ENCODE data around the gene PDZD8.

PDZD8 gene

GRCh38 chr10:117408436-117409384, 33.5 kb upstream of the PDZD8 start:
- no peak for DNase-seq

GRCh38 chr10:117405730-117406129, 30.5 kb upstream of the PDZD8 start:
- ATAC-seq (replicated peaks) (no peak), DNase-seq (no peak)
- H3K27me3 Mint-ChIP-seq, result peaks cover 0 to 16% of the 10 kb centered on the region in 2 donors
- no peak overlapping the region for H3K4me3 Mint-ChIP-seq
- H3K27ac Mint-ChIP-seq, result no peak overlapping the region
- no peaks in the 10 kb centered on the region for H3K4me1 Mint-ChIP-seq
- H3K36me3 Mint-ChIP-seq, result no peaks in the 10 kb centered on the region
- no peaks in the 10 kb centered on the region for H3K9me3 Mint-ChIP-seq

More at GRCh38 chr10:117408436-117409384, 33.5 kb upstream of the PDZD8 start:
- Mint-ChIP-seq H3K4me1 (no peaks in the 10 kb centered on the region), H3K4me3 (no peak overlapping the region), H3K27me3 (peaks cover 11 to 12% of the 10 kb centered on the region in 2 donors), H3K36me3 (no peaks in the 10 kb centered on the region), H3K27ac (no peak overlapping the region), H3K9me3 (no peaks in the 10 kb centered on the region)
- no peak for ATAC-seq (replicated peaks)

- H3K4me1 Mint-ChIP-seq, result peaks cover 0 to 4% of the 10 kb centered on the region in 2 donors
- H3K36me3 Mint-ChIP-seq, result no peaks in the 10 kb centered on the region
- no peak overlapping the region for H3K27ac Mint-ChIP-seq
- DNase-seq (no peak), ATAC-seq (replicated peaks) (no peak)
- peaks cover 0 to 11% of the 10 kb centered on the region in 2 donors for H3K27me3 Mint-ChIP-seq
- peaks cover 4% of the 10 kb centered on the region in 2 donors for H3K9me3 Mint-ChIP-seq
- H3K4me3 Mint-ChIP-seq, result no peak overlapping the region
Observed at GRCh38 chr10:117400329-117400728, 25.1 kb upstream of the PDZD8 start.

GRCh38 chr10:117399341-117400196, 24.3 kb upstream of the PDZD8 start:
- ATAC-seq (replicated peaks) (no peak), DNase-seq (no peak)
- Mint-ChIP-seq H3K9me3 (peaks cover 4% of the 10 kb centered on the region in 2 donors), H3K27ac (no peak overlapping the region), H3K4me3 (no peak overlapping the region), H3K4me1 (peaks cover 0 to 4% of the 10 kb centered on the region in 2 donors), H3K36me3 (no peaks in the 10 kb centered on the region), H3K27me3 (peaks cover 0 to 11% of the 10 kb centered on the region in 2 donors)

GRCh38 chr10:117398029-117398428, 22.8 kb upstream of the PDZD8 start:
- Mint-ChIP-seq H3K9me3 (peaks cover 4% of the 10 kb centered on the region in 2 donors), H3K4me1 (peaks cover 0 to 4% of the 10 kb centered on the region in 2 donors), H3K27ac (no peak overlapping the region), H3K36me3 (no peaks in the 10 kb centered on the region), H3K27me3 (peaks cover 6 to 11% of the 10 kb centered on the region in 2 donors), H3K4me3 (no peak overlapping the region)
- ATAC-seq (replicated peaks) (no peak), DNase-seq (no peak)

GRCh38 chr10:117391436-117392205, 16.4 kb upstream of the PDZD8 start:
- H3K27me3 Mint-ChIP-seq, result peaks cover 52 to 62% of the 10 kb centered on the region in 2 donors
- H3K36me3 Mint-ChIP-seq, result no peaks in the 10 kb centered on the region
- H3K27ac Mint-ChIP-seq, result no peak overlapping the region
- H3K9me3 Mint-ChIP-seq, result peaks cover 0 to 2% of the 10 kb centered on the region in 2 donors
- ATAC-seq (replicated peaks) (no peak), DNase-seq (no peak)
- no peaks in the 10 kb centered on the region for H3K4me1 Mint-ChIP-seq
- no peak overlapping the region for H3K4me3 Mint-ChIP-seq

GRCh38 chr10:117390420-117390819, 15.2 kb upstream of the PDZD8 start:
- no peak overlapping the region for H3K4me3 Mint-ChIP-seq
- no peak overlapping the region for H3K27ac Mint-ChIP-seq
- peaks cover 0 to 3% of the 10 kb centered on the region in 2 donors for H3K9me3 Mint-ChIP-seq
- H3K27me3 Mint-ChIP-seq, result peaks cover 59 to 70% of the 10 kb centered on the region in 2 donors
- no peak for ATAC-seq (replicated peaks)
- DNase-seq, result no peak
- no peaks in the 10 kb centered on the region for H3K36me3 Mint-ChIP-seq
- H3K4me1 Mint-ChIP-seq, result no peaks in the 10 kb centered on the region

GRCh38 chr10:117386805-117387204, 11.6 kb upstream of the PDZD8 start:
- Mint-ChIP-seq H3K4me1 (no peaks in the 10 kb centered on the region), H3K36me3 (no peaks in the 10 kb centered on the region), H3K4me3 (no peak overlapping the region), H3K9me3 (peaks cover 0 to 3% of the 10 kb centered on the region in 2 donors), H3K27ac (no peak overlapping the region), H3K27me3 (peaks cover 63 to 65% of the 10 kb centered on the region in 2 donors)
- ATAC-seq (replicated peaks) (no peak), DNase-seq (no peak)

GRCh38 chr10:117382861-117383260, 7.6 kb upstream of the PDZD8 start:
- DNase-seq (no peak), ATAC-seq (replicated peaks) (no peak)
- H3K4me3 Mint-ChIP-seq, result no peak overlapping the region
- peaks cover 51 to 56% of the 10 kb centered on the region in 2 donors for H3K27me3 Mint-ChIP-seq
- no peak overlapping the region for H3K27ac Mint-ChIP-seq
- H3K9me3 Mint-ChIP-seq, result peaks cover 0 to 2% of the 10 kb centered on the region in 2 donors
- H3K36me3 Mint-ChIP-seq, result peaks cover 0 to 2% of the 10 kb centered on the region in 2 donors
- no peaks in the 10 kb centered on the region for H3K4me1 Mint-ChIP-seq

- Mint-ChIP-seq H3K27ac (peak overlapping the region; percentile 88), H3K9me3 (no peaks in the 10 kb centered on the region), H3K27me3 (peaks cover 10 to 23% of the 10 kb centered on the region in 2 donors), H3K4me3 (peak overlapping the region; percentile 93 to 96), H3K36me3 (peaks cover 4 to 9% of the 10 kb centered on the region in 2 donors), H3K4me1 (peaks cover 10 to 39% of the 10 kb centered on the region in 2 donors)
- peak; percentile 15 for DNase-seq
- ATAC-seq (replicated peaks), result peak; percentile 49 to 52
Observed at GRCh38 chr10:117374506-117375359, 507 bp downstream of the PDZD8 start.

GRCh38 chr10:117373823-117374505, 1.3 kb downstream of the PDZD8 start:
- no peak for DNase-seq
- peaks cover 9 to 14% of the 10 kb centered on the region in 2 donors for H3K36me3 Mint-ChIP-seq
- peaks cover 5 to 16% of the 10 kb centered on the region in 2 donors for H3K27me3 Mint-ChIP-seq
- H3K4me1 Mint-ChIP-seq, result peaks cover 14 to 45% of the 10 kb centered on the region in 2 donors
- peak overlapping the region; percentile 93 to 96 for H3K4me3 Mint-ChIP-seq
- peak overlapping the region; percentile 75 for H3K27ac Mint-ChIP-seq
- H3K9me3 Mint-ChIP-seq, result no peaks in the 10 kb centered on the region
- no peak for ATAC-seq (replicated peaks)

- H3K4me3 Mint-ChIP-seq, result no peak overlapping the region
- H3K27ac Mint-ChIP-seq, result no peak overlapping the region
- no peaks in the 10 kb centered on the region for H3K9me3 Mint-ChIP-seq
- H3K36me3 Mint-ChIP-seq, result peaks cover 9 to 14% of the 10 kb centered on the region in 2 donors
- DNase-seq (no peak), ATAC-seq (replicated peaks) (no peak)
- H3K4me1 Mint-ChIP-seq, result peaks cover 13 to 46% of the 10 kb centered on the region in 2 donors
- no peaks in the 10 kb centered on the region for H3K27me3 Mint-ChIP-seq
Observed at GRCh38 chr10:117370205-117370604, 5.0 kb downstream of the PDZD8 start.
